Smooth muscle cell (in vitro differentiated cells): ENCODE data around the gene CFAP157. TPM values are rescaled to one million over a fixed set of nuclear protein-coding genes. Genes with fewer than 3 reads are reported as not detected.
"Not testable (repeated sequence)": the region's sequence is repeated elsewhere in the genome, so short reads cannot be mapped to it uniquely, and the experiment has no call there.

ENCODE experiments used
- DNase-seq: peaks from one replicate; lab custom pipeline; 2025; ENCODE audit not compliant: unreplicated experiment; lab: John Stamatoyannopoulos, UW
- H2AFZ ChIP-seq: fragments of 200-600 bp; sonication (generic); 2 replicates; pipeline ENCODE4 v1.6.0; 2016; ENCODE audit warnings: antibody characterized with exemption, low read depth, mild to moderate bottlenecking
- H3F3A ChIP-seq: fragments of 200-600 bp; sonication (generic); 2 replicates; pipeline ENCODE4 v1.6.0; 2017; ENCODE audit warnings: antibody characterized with exemption, low read depth
- H3K27ac ChIP-seq: fragments of 200-600 bp; sonication (generic); 2 replicates; pipeline ENCODE4 v1.5.1; 2016; ENCODE audit warnings: low read depth, mild to moderate bottlenecking
- H3K27me3 ChIP-seq: fragments of 200-600 bp; sonication (generic); 2 replicates; pipeline ENCODE4 v1.6.1; 2016; ENCODE audit warnings: low read depth, mild to moderate bottlenecking
- H3K36me3 ChIP-seq: fragments of 200-600 bp; sonication (generic); 2 replicates; pipeline ENCODE4 v1.5.1; 2016; ENCODE audit warnings: low read depth
- H3K4me1 ChIP-seq: fragments of 200-600 bp; sonication (generic); 2 replicates; pipeline ENCODE4 v1.5.1; 2016; ENCODE audit warnings: low read depth
- H3K4me2 ChIP-seq: fragments of 200-600 bp; sonication (generic); 2 replicates; pipeline ENCODE4 v1.6.0; 2016; ENCODE audit warnings: mild to moderate bottlenecking
- H3K4me3 ChIP-seq: fragments of 200-600 bp; sonication (generic); 2 replicates; pipeline ENCODE4 v1.5.1; 2016; ENCODE audit warnings: mild to moderate bottlenecking
- H3K79me2 ChIP-seq: fragments of 200-600 bp; sonication (generic); 2 replicates; pipeline ENCODE4 v1.6.0; 2016; ENCODE audit warnings: low read depth, mild to moderate bottlenecking
- H3K9ac ChIP-seq: fragments of 200-600 bp; sonication (generic); 2 replicates; pipeline ENCODE4 v1.6.0; 2016; ENCODE audit warnings: low read depth
- H3K9me3 ChIP-seq: fragments of 200-600 bp; sonication (generic); replicated peaks from 2 replicates; pipeline ENCODE4 v1.5.1; 2016; ENCODE audit warnings: low read depth
- H4K20me1 ChIP-seq: fragments of 200-600 bp; sonication (generic); 2 replicates; pipeline ENCODE4 v1.6.0; 2016; ENCODE audit warnings: low read depth
- CTCF ChIP-seq: fragments of 200-600 bp; sonication (generic); IDR thresholded peaks from 2 replicates; pipeline ENCODE4 v1.5.1; 2017; ENCODE audit warnings: borderline replicate concordance, mild to moderate bottlenecking, antibody characterized with exemption; ENCODE audit not compliant: insufficient read depth, poor library complexity, severe bottlenecking
- WGBS: methylation state at CpG from one replicate; pipeline ENCODE4 v1.1.7; 2016; ENCODE audit warnings: low lambda C conversion rate; 5-methylcytosine and 5-hydroxymethylcytosine counted together
- polyA plus RNA-seq: library from polyadenylated mRNA; unstranded; fragments of >200 nt; fragmentation: Nextera tagmentation; extraction: Ambion mirVana; gene quantifications from 2 replicates; pipeline ENCODE4 v1.2.1, GENCODE V29; 2016
- total RNA-seq: library from RNA; depleted of rRNA; stranded (reverse); fragments of >200 nt; gene quantifications from 2 replicates; pipeline ENCODE4 v1.2.3, GENCODE V29; 2014

CFAP157 gene
- total and polyA plus RNA-seq, 2 experiments from 2014 or later: 0.33 TPM; not detected in 1

- no peak overlapping the region for H2AFZ ChIP-seq
- no peak overlapping the region for H3K27ac ChIP-seq
- no peak for TF ChIP-seq CTCF
- H3K79me2 ChIP-seq: no peaks in the 10 kb centered on the region
- no peaks in the 10 kb centered on the region for H3F3A ChIP-seq
- DNase-seq: no peak
- no peaks in the 10 kb centered on the region for H3K36me3 ChIP-seq
- H3K4me1 ChIP-seq: peaks cover 5% of the 10 kb centered on the region
- no peak overlapping the region for H3K4me2 ChIP-seq
- peaks cover 47% of the 10 kb centered on the region for H3K27me3 ChIP-seq
- H3K9me3 ChIP-seq: no peaks in the 10 kb centered on the region
- H3K9ac ChIP-seq: no peak overlapping the region
- WGBS: 94% methylated on average over 3 of the region's 3 CpGs
- no peak overlapping the region for H3K4me3 ChIP-seq
- H4K20me1 ChIP-seq: no peaks in the 10 kb centered on the region
Observed at GRCh38 chr9:127756233-127756632, 49.4 kb downstream of the CFAP157 start.

- not testable (repeated sequence) for DNase-seq, H2AFZ ChIP-seq, H3K4me2 ChIP-seq, H3K36me3 ChIP-seq, H3K9ac ChIP-seq, H4K20me1 ChIP-seq, H3K4me1 ChIP-seq, H3K79me2 ChIP-seq, H3F3A ChIP-seq, H3K9me3 ChIP-seq, H3K4me3 ChIP-seq, H3K27ac ChIP-seq
- 86% methylated on average over 11 of the region's 11 CpGs for WGBS
- H3K27me3 ChIP-seq: peaks cover 47% of the 10 kb centered on the region
Observed at GRCh38 chr9:127756776-127757175, 50.0 kb downstream of the CFAP157 start.

GRCh38 chr9:127758843-127759242, 52.1 kb downstream of the CFAP157 start:
- Histone ChIP-seq H3K4me1 (peaks cover 5% of the 10 kb centered on the region), H4K20me1 (no peaks in the 10 kb centered on the region), H3F3A (no peaks in the 10 kb centered on the region), H3K27me3 (peaks cover 31% of the 10 kb centered on the region), H3K27ac (no peak overlapping the region), H3K9me3 (no peaks in the 10 kb centered on the region), H3K9ac (no peak overlapping the region), H2AFZ (no peak overlapping the region), H3K79me2 (no peaks in the 10 kb centered on the region), H3K4me3 (no peak overlapping the region), H3K36me3 (no peaks in the 10 kb centered on the region), H3K4me2 (no peak overlapping the region)
- WGBS: 73% methylated on average over 5 of the region's 5 CpGs
- DNase-seq: no peak
- no peak for TF ChIP-seq CTCF

- H3K9me3 ChIP-seq: no peaks in the 10 kb centered on the region
- 91% methylated on average over 5 of the region's 5 CpGs for WGBS
- TF ChIP-seq CTCF: no peak
Observed at GRCh38 chr9:127761061-127761460, 54.3 kb downstream of the CFAP157 start.

More at GRCh38 chr9:127761061-127761460, 54.3 kb downstream of the CFAP157 start:
- Histone ChIP-seq H3K4me3 (no peak overlapping the region), H3K9ac (no peak overlapping the region), H3K4me1 (no peaks in the 10 kb centered on the region), H3K79me2 (no peaks in the 10 kb centered on the region), H3K27ac (no peak overlapping the region), H3F3A (no peaks in the 10 kb centered on the region), H3K36me3 (no peaks in the 10 kb centered on the region), H3K27me3 (peaks cover 9% of the 10 kb centered on the region), H3K4me2 (no peak overlapping the region), H2AFZ (no peak overlapping the region), H4K20me1 (no peaks in the 10 kb centered on the region)
- no peak for DNase-seq
